ENCODE measurements around the gene MMRN2. TPM values are rescaled to one million over a fixed set of nuclear protein-coding genes. Genes with fewer than 3 reads are reported as not detected.

Gene MMRN2
- total RNA-seq, 2 experiments from 2014 or later = not detected

DNA sequence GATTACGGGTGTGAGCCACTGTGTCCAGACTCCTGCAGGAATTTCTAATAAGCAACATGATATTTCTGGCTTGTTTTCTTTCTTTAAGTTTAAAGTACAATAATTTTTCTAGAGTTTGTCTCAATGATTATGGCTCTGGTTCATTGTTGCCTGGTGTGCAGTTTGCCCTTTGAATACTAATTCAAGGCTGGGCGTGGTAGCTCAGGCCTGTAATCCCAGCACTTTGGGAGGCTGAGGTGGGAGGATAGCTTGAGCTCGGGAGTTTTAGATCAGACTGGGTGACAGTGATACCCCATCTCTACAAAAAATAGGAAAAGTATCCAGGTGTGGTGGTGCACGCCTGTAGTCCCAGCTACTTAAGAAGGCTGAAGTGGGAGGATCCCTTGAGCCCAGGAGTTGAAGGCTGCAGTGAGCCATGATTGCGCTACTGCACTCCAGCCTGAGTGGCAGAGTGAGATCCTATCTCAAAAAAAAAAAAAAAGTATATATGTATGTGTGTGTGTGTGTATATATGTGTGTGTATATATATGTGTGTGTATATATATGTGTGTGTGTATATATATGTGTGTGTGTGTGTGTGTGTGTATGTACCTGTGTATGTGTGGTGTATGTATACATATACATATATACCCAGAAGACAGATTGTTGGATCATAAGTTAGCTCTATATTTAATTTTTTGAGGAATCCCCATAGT is 19.1 kb upstream of the MMRN2 start:
- Histone ChIP-seq H3K9me2 (ENCODE audit: insufficient read depth, low read length) (no peaks in the 10 kb centered on the region), H3K27ac (ENCODE audit: low read depth, low read length, poor library complexity, severe bottlenecking) (no peak overlapping the region), H3K9me3 (ENCODE audit: low read length) (no peaks in the 10 kb centered on the region), H3K79me2 (ENCODE audit: insufficient read depth, low read depth, low read length) (no peaks in the 10 kb centered on the region), H2AFZ (ENCODE audit: low read length) (no peak overlapping the region), H3K4me3 (ENCODE audit: low read depth, low read length, poor library complexity, severe bottlenecking) (no peak overlapping the region), H3K4me2 (ENCODE audit: low read length) (no peak overlapping the region), H4K20me1 (ENCODE audit: insufficient read depth, low read length) (no peaks in the 10 kb centered on the region), H3K4me1 (ENCODE audit: insufficient read depth, low read length, poor library complexity, severe bottlenecking) (no peaks in the 10 kb centered on the region), H3K36me3 (ENCODE audit: insufficient read depth, low read length) (no peaks in the 10 kb centered on the region)
- POLR2A ChIA-PET = interaction anchor here (0.7 kb wide), 1 partner anchor 117 kb away, joined by 5 read pairs; no protein-coding TSS in a partner anchor
- intact Hi-C loops (cut with micrococcal nuclease; ENCODE audit: unreplicated experiment) = no loop called here
- no peak for DNase-seq (ENCODE audit: low spot score)
- BruUV-seq (replicated peaks) = no TSS peak
- CTCF ChIA-PET (ENCODE audit: unreplicated experiment) = no interaction called here
- TF ChIP-seq, protein P1, sequence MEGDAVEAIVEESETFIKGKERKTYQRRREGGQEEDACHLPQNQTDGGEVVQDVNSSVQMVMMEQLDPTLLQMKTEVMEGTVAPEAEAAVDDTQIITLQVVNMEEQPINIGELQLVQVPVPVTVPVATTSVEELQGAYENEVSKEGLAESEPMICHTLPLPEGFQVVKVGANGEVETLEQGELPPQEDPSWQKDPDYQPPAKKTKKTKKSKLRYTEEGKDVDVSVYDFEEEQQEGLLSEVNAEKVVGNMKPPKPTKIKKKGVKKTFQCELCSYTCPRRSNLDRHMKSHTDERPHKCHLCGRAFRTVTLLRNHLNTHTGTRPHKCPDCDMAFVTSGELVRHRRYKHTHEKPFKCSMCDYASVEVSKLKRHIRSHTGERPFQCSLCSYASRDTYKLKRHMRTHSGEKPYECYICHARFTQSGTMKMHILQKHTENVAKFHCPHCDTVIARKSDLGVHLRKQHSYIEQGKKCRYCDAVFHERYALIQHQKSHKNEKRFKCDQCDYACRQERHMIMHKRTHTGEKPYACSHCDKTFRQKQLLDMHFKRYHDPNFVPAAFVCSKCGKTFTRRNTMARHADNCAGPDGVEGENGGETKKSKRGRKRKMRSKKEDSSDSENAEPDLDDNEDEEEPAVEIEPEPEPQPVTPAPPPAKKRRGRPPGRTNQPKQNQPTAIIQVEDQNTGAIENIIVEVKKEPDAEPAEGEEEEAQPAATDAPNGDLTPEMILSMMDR (conservative IDR thresholded peaks at IDR 0.05; ENCODE audit: low read length) = no peak
- no peak for TF ChIP-seq EZH2phosphoT487 (IDR thresholded peaks at IDR 0.05; ENCODE audit: borderline replicate concordance, low read depth, low read length)

DNA sequence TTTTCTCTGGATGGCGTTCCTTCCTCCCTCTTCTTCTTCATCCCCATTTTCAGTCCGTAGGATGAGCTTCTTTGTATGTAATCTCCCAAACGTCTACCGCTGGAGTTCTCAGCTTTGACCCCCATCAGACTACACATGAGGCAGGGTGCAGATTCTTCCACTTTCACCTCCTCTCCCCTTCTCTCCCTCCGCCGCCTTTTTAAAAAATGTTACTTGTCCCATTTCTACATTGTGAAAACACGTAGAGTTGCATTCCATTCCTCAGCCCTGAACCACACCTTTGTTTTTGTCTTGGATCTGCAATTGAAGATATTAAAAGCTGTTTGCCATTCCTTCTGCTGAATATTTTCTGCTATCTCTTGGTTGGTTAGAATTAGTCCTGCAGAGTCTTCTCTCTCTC is 17.1 kb upstream of the MMRN2 start:
- no peak overlapping the region for H3K4me2 ChIP-seq (ENCODE audit: low read length)
- no peak overlapping the region for H3K27ac ChIP-seq (ENCODE audit: low read depth, low read length, poor library complexity, severe bottlenecking)
- no TSS peak for BruUV-seq (replicated peaks)
- H3K9me2 ChIP-seq (ENCODE audit: insufficient read depth, low read length) = no peaks in the 10 kb centered on the region
- DNase-seq (ENCODE audit: low spot score) = no peak
- intact Hi-C loops (cut with micrococcal nuclease; ENCODE audit: unreplicated experiment) = no loop called here
- no peaks in the 10 kb centered on the region for H3K36me3 ChIP-seq (ENCODE audit: insufficient read depth, low read length)
- TF ChIP-seq, protein P1 (conservative IDR thresholded peaks at IDR 0.05; ENCODE audit: low read length) = no peak
- TF ChIP-seq EZH2phosphoT487 (IDR thresholded peaks at IDR 0.05; ENCODE audit: borderline replicate concordance, low read depth, low read length) = no peak
- H3K79me2 ChIP-seq (ENCODE audit: insufficient read depth, low read depth, low read length) = no peaks in the 10 kb centered on the region
- CTCF ChIA-PET (ENCODE audit: unreplicated experiment) = no interaction called here
- no peak overlapping the region for H3K4me3 ChIP-seq (ENCODE audit: low read depth, low read length, poor library complexity, severe bottlenecking)
- no peak overlapping the region for H2AFZ ChIP-seq (ENCODE audit: low read length)
- H3K4me1 ChIP-seq (ENCODE audit: insufficient read depth, low read length, poor library complexity, severe bottlenecking) = no peaks in the 10 kb centered on the region
- no peaks in the 10 kb centered on the region for H4K20me1 ChIP-seq (ENCODE audit: insufficient read depth, low read length)
- H3K9me3 ChIP-seq (ENCODE audit: low read length) = no peaks in the 10 kb centered on the region
- POLR2A ChIA-PET = no interaction called here

DNA sequence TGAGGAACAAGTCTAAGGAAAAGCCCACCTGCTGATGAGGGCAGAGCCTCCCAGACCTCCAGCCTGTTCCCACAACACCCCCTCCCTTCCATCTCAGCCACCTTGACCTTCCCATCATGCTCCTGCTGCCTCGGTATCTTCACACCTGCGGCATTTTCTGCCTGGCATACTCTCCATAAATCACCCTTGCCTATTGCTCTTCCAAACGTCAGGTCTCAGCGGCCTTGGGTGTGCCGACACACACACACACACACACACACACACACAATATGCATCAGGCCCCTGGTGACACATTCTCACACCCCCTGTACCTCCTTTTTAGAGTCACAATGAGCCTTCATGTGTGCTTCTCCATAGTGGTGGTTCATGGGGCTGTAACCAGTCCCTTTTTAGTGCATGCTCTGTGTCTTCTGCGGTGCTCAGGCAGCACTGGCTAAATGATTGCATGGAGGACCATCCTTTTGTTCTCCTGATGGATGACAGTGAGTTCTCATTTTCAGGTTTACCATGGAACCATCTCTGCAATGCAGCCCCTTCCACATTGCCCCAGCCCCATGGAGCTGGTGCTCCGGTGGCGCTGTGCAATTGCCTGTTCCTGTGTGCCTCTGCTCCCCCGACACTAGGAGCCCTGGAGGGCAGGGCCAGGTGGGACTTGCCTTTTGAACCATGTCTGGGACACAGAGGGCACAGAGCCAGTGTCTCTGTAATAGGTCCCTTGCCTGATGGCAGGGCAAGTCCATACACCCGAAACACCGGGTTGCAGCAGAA is 15.4 kb upstream of the MMRN2 start:
- Histone ChIP-seq H3K79me2 (ENCODE audit: insufficient read depth, low read depth, low read length) (no peaks in the 10 kb centered on the region), H3K4me2 (ENCODE audit: low read length) (no peak overlapping the region), H3K4me3 (ENCODE audit: low read depth, low read length, poor library complexity, severe bottlenecking) (no peak overlapping the region), H4K20me1 (ENCODE audit: insufficient read depth, low read length) (no peaks in the 10 kb centered on the region), H2AFZ (ENCODE audit: low read length) (no peak overlapping the region), H3K4me1 (ENCODE audit: insufficient read depth, low read length, poor library complexity, severe bottlenecking) (no peaks in the 10 kb centered on the region), H3K36me3 (ENCODE audit: insufficient read depth, low read length) (no peaks in the 10 kb centered on the region), H3K9me3 (ENCODE audit: low read length) (no peaks in the 10 kb centered on the region), H3K9me2 (ENCODE audit: insufficient read depth, low read length) (no peaks in the 10 kb centered on the region), H3K27ac (ENCODE audit: low read depth, low read length, poor library complexity, severe bottlenecking) (no peak overlapping the region)
- ChIA-PET POLR2A (no interaction called here), CTCF (ENCODE audit: unreplicated experiment) (no interaction called here)
- DNase-seq (ENCODE audit: low spot score) = no peak
- no TSS peak for BruUV-seq (replicated peaks)
- intact Hi-C loops (cut with micrococcal nuclease; ENCODE audit: unreplicated experiment) = no loop called here
- TF ChIP-seq, protein P1 (conservative IDR thresholded peaks at IDR 0.05; ENCODE audit: low read length) = no peak
- no peak for TF ChIP-seq EZH2phosphoT487 (IDR thresholded peaks at IDR 0.05; ENCODE audit: borderline replicate concordance, low read depth, low read length)

All from OCI-LY7 (cell line).